WTC11 (cell line): ENCODE data around the gene ZAR1. TPM values are rescaled to one million over a fixed set of nuclear protein-coding genes. Genes with fewer than 3 reads are reported as not detected.

Experiments used
- ATF1 ChIP-seq: sonication (generic); formaldehyde crosslinking; IDR thresholded peaks from 2 replicates; pipeline ENCODE4 v1.8.1; 2023; ENCODE audit warnings: mild to moderate bottlenecking, moderate library complexity, missing genetic modification reagents
- ERG ChIP-seq: fragments of 250-450 bp; sonication (Bioruptor Pico); IDR thresholded peaks from 2 replicates; pipeline ENCODE4 v1.8.0; 2021; ENCODE audit warnings: mild to moderate bottlenecking
- FOXP4 ChIP-seq: sonication (generic); formaldehyde crosslinking; IDR thresholded peaks from 2 replicates; pipeline ENCODE4 v1.8.0; 2022; ENCODE audit warnings: mild to moderate bottlenecking, missing genetic modification reagents
- GABPB1 ChIP-seq: sonication (generic); formaldehyde crosslinking; IDR thresholded peaks from 2 replicates; pipeline ENCODE4 v1.8.1; 2023; ENCODE audit warnings: mild to moderate bottlenecking, missing genetic modification reagents
- GRHL2 ChIP-seq: fragments of 250-450 bp; sonication (Bioruptor Pico); IDR thresholded peaks from 2 replicates; pipeline ENCODE4 v1.8.0; 2022; ENCODE audit warnings: mild to moderate bottlenecking, moderate library complexity; ENCODE audit not compliant: insufficient replicate concordance, severe bottlenecking
- GTF2I ChIP-seq: fragments of 250-450 bp; sonication (Bioruptor Pico); conservative IDR thresholded peaks from 2 replicates; pipeline ENCODE4 v1.4.0; 2021; ENCODE audit warnings: mild to moderate bottlenecking
- IRF1 ChIP-seq: sonication (generic); formaldehyde crosslinking; IDR thresholded peaks from 2 replicates; pipeline ENCODE4 v1.8.0; 2023; ENCODE audit warnings: missing genetic modification reagents
- JUN ChIP-seq: sonication (generic); formaldehyde crosslinking; IDR thresholded peaks from 2 replicates; pipeline ENCODE4 v1.8.0; 2023; ENCODE audit warnings: mild to moderate bottlenecking, missing genetic modification reagents
- NFE2L1 ChIP-seq: sonication (generic); formaldehyde crosslinking; IDR thresholded peaks from 2 replicates; pipeline ENCODE4 v1.8.1; 2023; ENCODE audit warnings: missing genetic modification reagents
- NR2C2 ChIP-seq: sonication (generic); formaldehyde crosslinking; IDR thresholded peaks from 2 replicates; pipeline ENCODE4 v1.8.0; 2022; ENCODE audit warnings: mild to moderate bottlenecking, missing genetic modification reagents
- RELA ChIP-seq: sonication (generic); formaldehyde crosslinking; IDR thresholded peaks from 2 replicates; pipeline ENCODE4 v1.8.1; 2022; ENCODE audit warnings: missing genetic modification reagents, mild to moderate bottlenecking, borderline replicate concordance
- SMAD4 ChIP-seq: sonication (generic); formaldehyde crosslinking; IDR thresholded peaks from 2 replicates; pipeline ENCODE4 v1.8.0; 2022; ENCODE audit warnings: mild to moderate bottlenecking, missing genetic modification reagents
- SOX15 ChIP-seq: fragments of 250-450 bp; sonication (Bioruptor Pico); IDR thresholded peaks from 2 replicates; pipeline ENCODE4 v1.9.0; 2021; ENCODE audit warnings: mild to moderate bottlenecking
- STAT6 ChIP-seq: sonication (generic); formaldehyde crosslinking; conservative IDR thresholded peaks from 2 replicates; pipeline ENCODE4 v1.8.1; 2023; ENCODE audit warnings: mild to moderate bottlenecking, low read depth, missing genetic modification reagents, moderate library complexity
- TCF7 ChIP-seq: sonication (generic); formaldehyde crosslinking; IDR thresholded peaks from 2 replicates; pipeline ENCODE4 v1.8.0; 2022; ENCODE audit warnings: mild to moderate bottlenecking, low read depth, missing genetic modification reagents, moderate library complexity
- TEAD1 ChIP-seq: sonication (generic); formaldehyde crosslinking; IDR thresholded peaks from 2 replicates; pipeline ENCODE4 v1.8.0; 2022; ENCODE audit warnings: mild to moderate bottlenecking, missing genetic modification reagents
- TEAD4 ChIP-seq: sonication (generic); formaldehyde crosslinking; IDR thresholded peaks from 2 replicates; pipeline ENCODE4 v1.8.0; 2022; ENCODE audit warnings: mild to moderate bottlenecking, missing genetic modification reagents
- USF2 ChIP-seq: sonication (generic); formaldehyde crosslinking; IDR thresholded peaks from 2 replicates; pipeline ENCODE4 v1.8.1; 2023; ENCODE audit warnings: mild to moderate bottlenecking, missing genetic modification reagents, moderate library complexity
- ZBTB43 ChIP-seq: sonication (generic); formaldehyde crosslinking; IDR thresholded peaks from 2 replicates; pipeline ENCODE4 v1.8.1; 2023; ENCODE audit warnings: mild to moderate bottlenecking, missing genetic modification reagents
- ZNF219 ChIP-seq: sonication (generic); formaldehyde crosslinking; IDR thresholded peaks from 2 replicates; pipeline ENCODE4 v1.8.0; 2023; ENCODE audit warnings: missing genetic modification reagents, mild to moderate bottlenecking, borderline replicate concordance
- ZNF232 ChIP-seq: sonication (generic); formaldehyde crosslinking; IDR thresholded peaks from 2 replicates; pipeline ENCODE4 v1.8.0; 2022; ENCODE audit warnings: mild to moderate bottlenecking, missing genetic modification reagents
- ZNF317 ChIP-seq: sonication (generic); formaldehyde crosslinking; IDR thresholded peaks from 2 replicates; pipeline ENCODE4 v1.8.1; 2023; ENCODE audit warnings: low read depth, mild to moderate bottlenecking, moderate library complexity, missing genetic modification reagents, borderline replicate concordance
- ZNF396 ChIP-seq: fragments of 250-450 bp; sonication (Bioruptor Pico); IDR thresholded peaks from 2 replicates; pipeline ENCODE4 v1.8.0; 2021; ENCODE audit warnings: mild to moderate bottlenecking, moderate library complexity, borderline replicate concordance
- ZNF532 ChIP-seq: fragments of 250-450 bp; sonication (Bioruptor Pico); IDR thresholded peaks from 2 replicates; pipeline ENCODE4 v1.9.0; 2021; ENCODE audit warnings: mild to moderate bottlenecking, borderline replicate concordance
- total RNA-seq: library from RNA; stranded (reverse); gene quantifications from 3 replicates; pipeline ENCODE4 v1.2.3, GENCODE V29; 2021
- TF ChIP-seq, protein P1 (sequence below): sonication (generic); formaldehyde crosslinking; IDR thresholded peaks from 2 replicates; pipeline ENCODE4 v1.8.1; 2022; ENCODE audit warnings: mild to moderate bottlenecking, moderate library complexity, missing genetic modification reagents

Gene ZAR1
- total RNA-seq, 1 experiment from 2014 or later: 1.4 TPM

- TF ChIP-seq NFE2L1 (CRISPR knock-in tag): no peak
- 0 out of 2 replicates have a peak, but pooled peaks have one; percentile 57 for TF ChIP-seq TEAD1 (CRISPR knock-in tag)
- TF ChIP-seq GRHL2: no peak
- TF ChIP-seq JUN (CRISPR knock-in tag): peak; percentile 71; the same call in 1 of the 2 replicates
- TF ChIP-seq TCF7 (CRISPR knock-in tag): 0 out of 2 replicates have a peak, but pooled peaks have one; percentile 10
- TF ChIP-seq RELA (CRISPR knock-in tag): 0 out of 2 replicates have a peak, but pooled peaks have one; percentile 60
- no peak for TF ChIP-seq GTF2I (CRISPR knock-in tag)
- TF ChIP-seq FOXP4 (CRISPR knock-in tag): 0 out of 2 replicates have a peak, but pooled peaks have one; percentile 20
- TF ChIP-seq ZNF532 (CRISPR knock-in tag): no peak
- no peak for TF ChIP-seq ZNF317
- no peak for TF ChIP-seq SMAD4 (CRISPR knock-in tag)
- TF ChIP-seq TEAD4 (CRISPR knock-in tag): peak; percentile 55; the same call in 1 of the 2 replicates
- no peak for TF ChIP-seq ERG (CRISPR knock-in tag)
- no peak for TF ChIP-seq STAT6 (CRISPR knock-in tag)
- no peak for TF ChIP-seq ZNF232 (CRISPR knock-in tag)
- TF ChIP-seq GABPB1: no peak
- no peak for TF ChIP-seq ZBTB43 (CRISPR knock-in tag)
- TF ChIP-seq, protein P1, sequence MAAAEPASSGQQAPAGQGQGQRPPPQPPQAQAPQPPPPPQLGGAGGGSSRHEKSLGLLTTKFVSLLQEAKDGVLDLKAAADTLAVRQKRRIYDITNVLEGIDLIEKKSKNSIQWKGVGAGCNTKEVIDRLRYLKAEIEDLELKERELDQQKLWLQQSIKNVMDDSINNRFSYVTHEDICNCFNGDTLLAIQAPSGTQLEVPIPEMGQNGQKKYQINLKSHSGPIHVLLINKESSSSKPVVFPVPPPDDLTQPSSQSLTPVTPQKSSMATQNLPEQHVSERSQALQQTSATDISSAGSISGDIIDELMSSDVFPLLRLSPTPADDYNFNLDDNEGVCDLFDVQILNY (CRISPR knock-in tag): 0 out of 2 replicates have a peak, but pooled peaks have one; percentile 54
- no peak for TF ChIP-seq USF2
- TF ChIP-seq NR2C2: no peak
- no peak for TF ChIP-seq SOX15 (CRISPR knock-in tag)
- no peak for TF ChIP-seq ZNF396 (CRISPR knock-in tag)
- no peak for TF ChIP-seq ATF1 (CRISPR knock-in tag)
- no peak for TF ChIP-seq IRF1 (CRISPR knock-in tag)
- TF ChIP-seq ZNF219 (CRISPR knock-in tag): no peak; the same call in 1 of the 2 replicates
Observed at GRCh38 chr4:48490012-48490679, at the start of gene ZAR1 (continued).
